Astrocyte (in vitro differentiated cells and primary cell): ENCODE results near the gene USP14.

Experiments used
- EZH2 ChIP-seq: IDR thresholded peaks from 2 replicates; pipeline ENCODE4 v1.6.1; 2012; ENCODE audit warnings: mild to moderate bottlenecking, low read length, inconsistent platforms; ENCODE audit not compliant: insufficient read depth
- TF ChIP-seq, protein P1 (sequence below): IDR thresholded peaks from 2 replicates; pipeline ENCODE4 v1.5.1; 2011; ENCODE audit warnings: low read depth, mild to moderate bottlenecking, inconsistent platforms, low read length, moderate library complexity; ENCODE audit not compliant: insufficient read depth

DNA sequence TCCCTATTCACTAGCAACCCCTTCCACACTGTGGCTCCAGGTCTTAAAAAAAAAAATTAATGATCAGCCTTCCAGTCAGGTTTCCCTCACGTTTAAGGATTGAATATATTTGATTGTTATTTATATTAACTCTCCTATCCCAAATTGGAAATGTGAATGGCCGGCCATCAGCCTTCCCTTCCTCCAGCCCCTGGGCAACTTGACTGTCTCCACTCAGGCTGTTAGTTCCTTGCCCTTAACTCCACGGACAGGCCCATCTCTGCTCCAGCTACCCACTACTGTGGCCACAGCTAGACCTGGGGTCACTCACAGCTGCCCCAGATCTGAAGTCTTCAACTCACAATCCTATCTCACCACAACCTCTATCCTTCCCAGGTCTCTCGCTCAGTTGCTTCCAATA, 69.5 kb downstream of the USP14 start:
- TF ChIP-seq, protein P1, sequence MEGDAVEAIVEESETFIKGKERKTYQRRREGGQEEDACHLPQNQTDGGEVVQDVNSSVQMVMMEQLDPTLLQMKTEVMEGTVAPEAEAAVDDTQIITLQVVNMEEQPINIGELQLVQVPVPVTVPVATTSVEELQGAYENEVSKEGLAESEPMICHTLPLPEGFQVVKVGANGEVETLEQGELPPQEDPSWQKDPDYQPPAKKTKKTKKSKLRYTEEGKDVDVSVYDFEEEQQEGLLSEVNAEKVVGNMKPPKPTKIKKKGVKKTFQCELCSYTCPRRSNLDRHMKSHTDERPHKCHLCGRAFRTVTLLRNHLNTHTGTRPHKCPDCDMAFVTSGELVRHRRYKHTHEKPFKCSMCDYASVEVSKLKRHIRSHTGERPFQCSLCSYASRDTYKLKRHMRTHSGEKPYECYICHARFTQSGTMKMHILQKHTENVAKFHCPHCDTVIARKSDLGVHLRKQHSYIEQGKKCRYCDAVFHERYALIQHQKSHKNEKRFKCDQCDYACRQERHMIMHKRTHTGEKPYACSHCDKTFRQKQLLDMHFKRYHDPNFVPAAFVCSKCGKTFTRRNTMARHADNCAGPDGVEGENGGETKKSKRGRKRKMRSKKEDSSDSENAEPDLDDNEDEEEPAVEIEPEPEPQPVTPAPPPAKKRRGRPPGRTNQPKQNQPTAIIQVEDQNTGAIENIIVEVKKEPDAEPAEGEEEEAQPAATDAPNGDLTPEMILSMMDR, result no peak
- no peak for TF ChIP-seq EZH2
